Mesothelial cell of epicardium (in vitro differentiated cells): Measurements from ENCODE around the gene CTBP2. TPM values are rescaled to one million over a fixed set of nuclear protein-coding genes. Genes with fewer than 3 reads are reported as not detected.
"Not testable (repeated sequence)": the region's sequence is repeated elsewhere in the genome, so short reads cannot be mapped to it uniquely, and the experiment has no call there.

Source experiments
- DNase-seq, 2 experiments: peaks; one replicate each; pipeline ENCODE4 v3.0.0; 2021; ENCODE audit warnings: low spot score in 2 of 2; ENCODE audit not compliant: unreplicated experiment in 2 of 2
- H3K27ac Mint-ChIP-seq: 2 replicates; pipeline ENCODE4 v1.8.0; 2021; ENCODE audit warnings: mixed read lengths
- H3K27me3 Mint-ChIP-seq: 2 replicates; pipeline ENCODE4 v1.8.0; 2021; ENCODE audit warnings: low read depth, mixed read lengths
- H3K36me3 Mint-ChIP-seq: 2 replicates; pipeline ENCODE4 v1.8.0; 2021; ENCODE audit warnings: mixed read lengths
- H3K4me1 Mint-ChIP-seq: 2 replicates; pipeline ENCODE4 v1.8.0; 2021; ENCODE audit warnings: mixed read lengths
- H3K4me3 Mint-ChIP-seq: 2 replicates; pipeline ENCODE4 v1.8.0; 2021; ENCODE audit warnings: mild to moderate bottlenecking, moderate library complexity, mixed read lengths
- H3K9me3 Mint-ChIP-seq: 2 replicates; pipeline ENCODE4 v1.8.0; 2021; ENCODE audit warnings: mixed read lengths
- total RNA-seq: library from RNA; stranded (reverse); gene quantifications from 3 replicates; pipeline ENCODE4 v1.2.1, GENCODE V29; 2021
- TF ChIP-seq, protein P1 (sequence below): fragments of 200-600 bp; sonication (generic); IDR thresholded peaks from one replicate; pipeline ENCODE4 v1.5.0; 2021; ENCODE audit warnings: antibody characterized with exemption; ENCODE audit not compliant: unreplicated experiment

CTBP2 gene
- total RNA-seq, 1 donor from 2014 or later: 122 TPM

DNA sequence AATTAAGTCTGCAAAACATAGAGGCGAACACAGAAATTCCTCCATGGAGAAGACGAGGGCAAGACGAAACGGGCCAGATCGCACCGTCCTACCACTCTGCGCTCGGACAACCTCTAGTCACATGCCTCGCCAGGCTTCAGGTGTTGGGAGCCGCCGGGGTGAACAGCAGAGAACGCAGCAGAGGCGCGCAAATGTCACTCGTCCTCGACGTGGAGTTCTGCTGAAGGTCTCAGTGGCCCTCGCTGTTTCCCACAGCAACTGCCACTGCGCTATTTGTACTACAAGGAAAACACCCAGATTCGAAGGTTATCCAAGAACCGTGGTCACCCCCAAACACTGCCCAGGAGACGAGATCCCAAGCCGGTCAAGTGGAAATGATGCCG lies 9.2 kb downstream of the CTBP2 start:
- TF ChIP-seq, protein P1, sequence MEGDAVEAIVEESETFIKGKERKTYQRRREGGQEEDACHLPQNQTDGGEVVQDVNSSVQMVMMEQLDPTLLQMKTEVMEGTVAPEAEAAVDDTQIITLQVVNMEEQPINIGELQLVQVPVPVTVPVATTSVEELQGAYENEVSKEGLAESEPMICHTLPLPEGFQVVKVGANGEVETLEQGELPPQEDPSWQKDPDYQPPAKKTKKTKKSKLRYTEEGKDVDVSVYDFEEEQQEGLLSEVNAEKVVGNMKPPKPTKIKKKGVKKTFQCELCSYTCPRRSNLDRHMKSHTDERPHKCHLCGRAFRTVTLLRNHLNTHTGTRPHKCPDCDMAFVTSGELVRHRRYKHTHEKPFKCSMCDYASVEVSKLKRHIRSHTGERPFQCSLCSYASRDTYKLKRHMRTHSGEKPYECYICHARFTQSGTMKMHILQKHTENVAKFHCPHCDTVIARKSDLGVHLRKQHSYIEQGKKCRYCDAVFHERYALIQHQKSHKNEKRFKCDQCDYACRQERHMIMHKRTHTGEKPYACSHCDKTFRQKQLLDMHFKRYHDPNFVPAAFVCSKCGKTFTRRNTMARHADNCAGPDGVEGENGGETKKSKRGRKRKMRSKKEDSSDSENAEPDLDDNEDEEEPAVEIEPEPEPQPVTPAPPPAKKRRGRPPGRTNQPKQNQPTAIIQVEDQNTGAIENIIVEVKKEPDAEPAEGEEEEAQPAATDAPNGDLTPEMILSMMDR: no peak
- Mint-ChIP-seq H3K9me3 (no peaks in the 10 kb centered on the region), H3K4me1 (peaks cover 83% of the 10 kb centered on the region), H3K4me3 (peak overlapping the region; percentile 51), H3K27ac (no peak overlapping the region), H3K27me3 (no peaks in the 10 kb centered on the region), H3K36me3 (peaks cover 3% of the 10 kb centered on the region)
- DNase-seq: no peak

DNA sequence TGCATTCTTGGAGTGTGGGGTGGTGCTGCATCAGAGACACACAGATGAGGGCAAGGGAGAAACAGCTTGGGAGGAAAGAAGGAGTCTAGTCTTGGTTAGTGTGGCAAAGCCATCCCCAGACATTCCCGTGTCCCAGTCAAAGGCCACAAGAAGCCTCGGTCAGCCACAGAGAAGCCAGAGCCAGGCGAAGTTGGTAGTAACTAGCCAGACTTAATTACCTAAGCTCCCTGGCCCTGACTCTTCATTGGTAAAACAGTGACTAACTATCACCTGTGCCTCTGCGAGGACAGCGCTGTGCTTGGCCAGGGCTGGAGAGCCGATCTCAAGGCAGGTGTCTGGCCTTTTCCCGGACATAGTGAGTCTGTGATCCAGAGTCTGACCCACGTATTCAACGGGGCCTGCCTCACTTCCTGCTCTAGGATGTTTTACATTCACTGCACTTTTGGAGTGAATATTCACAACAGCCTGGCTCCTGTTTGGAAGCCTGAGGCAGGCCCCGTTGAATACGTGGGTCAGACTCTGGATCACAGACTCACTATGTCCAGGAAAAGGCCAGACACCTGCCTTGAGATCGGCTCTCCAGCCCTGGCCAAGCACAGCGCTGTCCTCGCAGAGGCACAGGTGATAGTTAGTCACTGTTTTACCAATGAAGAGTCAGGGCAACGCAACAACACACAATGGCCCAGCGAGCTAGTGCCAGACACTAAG lies 9.8 kb downstream of the CTBP2 start:
- not testable (repeated sequence) for H3K9me3 Mint-ChIP-seq, H3K27me3 Mint-ChIP-seq, DNase-seq, H3K4me3 Mint-ChIP-seq, H3K36me3 Mint-ChIP-seq
- Mint-ChIP-seq H3K4me1 (peaks cover 77% of the 10 kb centered on the region), H3K27ac (peak overlapping the region; percentile 76)

DNA sequence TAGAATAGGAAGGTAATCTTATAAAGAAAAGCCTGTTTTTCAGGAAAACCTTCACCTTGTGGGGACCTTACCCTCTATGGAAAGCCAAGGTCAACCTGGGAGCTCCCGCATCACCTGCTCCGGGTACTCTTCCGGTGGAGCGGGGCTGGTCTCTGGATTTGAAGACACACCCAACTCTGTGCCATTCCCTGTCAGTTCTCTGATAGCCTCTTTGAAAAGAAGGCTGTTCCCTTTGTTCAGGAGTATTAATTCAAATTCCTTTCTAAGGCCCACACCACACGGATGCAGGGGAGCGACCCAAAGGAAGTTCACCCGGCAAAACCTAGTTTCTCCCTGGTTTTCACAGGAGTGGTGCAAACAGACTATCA lies 10.7 kb downstream of the CTBP2 start:
- H3K27me3 Mint-ChIP-seq: no peaks in the 10 kb centered on the region
- H3K4me3 Mint-ChIP-seq: no peak overlapping the region
- H3K4me1 Mint-ChIP-seq: peaks cover 76% of the 10 kb centered on the region
- DNase-seq: no peak
- H3K36me3 Mint-ChIP-seq: peaks cover 3% of the 10 kb centered on the region
- peak overlapping the region; percentile 76 for H3K27ac Mint-ChIP-seq
- TF ChIP-seq, protein P1: no peak
- no peaks in the 10 kb centered on the region for H3K9me3 Mint-ChIP-seq

DNA sequence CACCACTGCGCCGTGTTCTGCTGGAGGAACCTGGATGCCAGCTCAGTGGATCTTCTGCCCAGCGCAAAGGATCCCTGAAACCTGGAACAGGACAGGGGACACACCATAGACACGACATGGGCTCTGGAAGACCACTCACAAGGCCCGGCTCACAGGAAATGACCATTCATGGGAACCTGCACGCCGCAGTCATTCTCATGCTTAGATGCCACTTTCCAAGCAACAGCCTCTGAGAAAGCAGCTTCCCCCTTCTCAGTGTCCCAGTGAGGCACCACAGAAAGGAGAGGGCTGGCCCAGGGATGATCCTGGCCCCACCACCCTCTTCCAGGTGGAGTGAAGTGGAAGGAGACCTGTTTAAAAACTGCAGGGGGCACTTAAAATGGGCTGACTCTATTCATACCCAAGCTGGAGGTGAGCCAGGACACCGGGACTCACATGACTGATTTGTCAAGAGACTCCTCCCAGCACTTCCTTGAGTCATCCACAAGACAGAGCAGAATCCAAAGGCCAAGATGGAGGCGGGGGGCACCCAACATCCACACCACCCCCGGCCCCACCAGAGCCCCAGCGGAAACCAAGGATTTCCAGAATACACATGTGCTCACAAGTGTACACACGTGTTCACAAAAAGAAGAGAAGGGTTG lies 11.2 kb downstream of the CTBP2 start:
- DNase-seq: no peak
- TF ChIP-seq, protein P1: no peak
- Mint-ChIP-seq H3K9me3 (no peaks in the 10 kb centered on the region), H3K4me1 (peaks cover 76% of the 10 kb centered on the region), H3K4me3 (no peak overlapping the region), H3K27me3 (no peaks in the 10 kb centered on the region), H3K36me3 (peaks cover 3% of the 10 kb centered on the region), H3K27ac (peak overlapping the region; percentile 76)

DNA sequence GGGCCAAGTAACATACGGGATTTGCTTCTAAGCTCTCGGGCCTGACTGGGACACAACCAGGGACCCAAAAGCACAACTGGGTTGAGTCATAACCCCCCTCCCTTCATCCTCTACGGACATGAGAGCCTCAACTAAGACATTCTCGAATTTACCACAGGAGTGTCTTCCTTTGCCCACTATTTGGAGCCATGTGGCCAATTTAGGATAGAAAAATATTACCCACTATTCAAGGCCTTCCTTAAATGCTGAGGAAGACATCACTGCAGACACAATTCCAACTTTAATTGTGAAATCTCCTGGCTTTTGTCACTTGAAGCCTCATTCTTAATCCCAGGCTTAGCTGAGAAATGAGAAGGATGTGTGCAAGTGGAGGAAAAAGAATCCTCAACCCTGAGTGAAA lies 11.8 kb downstream of the CTBP2 start:
- TF ChIP-seq, protein P1: no peak
- Mint-ChIP-seq H3K4me3 (no peak overlapping the region), H3K36me3 (peaks cover 3% of the 10 kb centered on the region), H3K9me3 (no peaks in the 10 kb centered on the region), H3K27me3 (no peaks in the 10 kb centered on the region), H3K27ac (peak overlapping the region; percentile 88), H3K4me1 (peaks cover 77% of the 10 kb centered on the region)
- no peak for DNase-seq

DNA sequence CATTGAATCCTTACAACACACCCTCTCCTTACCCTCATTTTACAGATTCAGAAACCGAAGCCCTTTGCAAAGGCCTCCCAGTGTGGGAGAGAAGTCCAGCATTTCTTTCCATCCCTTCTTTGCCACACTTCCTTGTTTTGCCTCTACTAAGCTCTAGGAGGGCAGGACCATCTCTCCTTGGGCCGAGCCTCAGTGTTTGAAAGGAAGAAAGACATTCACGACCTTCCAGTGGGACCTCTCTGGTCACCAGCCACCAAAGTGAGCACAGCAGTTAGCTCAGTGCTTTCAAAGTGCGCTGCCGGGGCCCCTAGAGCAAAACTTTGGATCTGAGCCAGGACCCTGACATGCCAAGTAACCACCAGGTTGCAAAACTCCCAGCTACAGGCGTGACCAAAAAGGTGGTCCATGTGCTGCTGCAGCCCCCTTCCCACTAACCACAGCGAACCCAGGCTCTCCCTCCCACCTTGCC lies 12.4 kb downstream of the CTBP2 start:
- Mint-ChIP-seq H3K9me3 (no peaks in the 10 kb centered on the region), H3K36me3 (peaks cover 3% of the 10 kb centered on the region), H3K4me1 (peaks cover 72% of the 10 kb centered on the region)

More for the DNA sequence above, 12.4 kb downstream of the CTBP2 start:
- TF ChIP-seq, protein P1: no peak
- peak in 1 of 2 experiments; percentile 58 for DNase-seq
- Mint-ChIP-seq H3K27me3 (no peaks in the 10 kb centered on the region), H3K27ac (peak overlapping the region; percentile 88), H3K4me3 (peak overlapping the region; percentile 40)
